ENCODE results near the gene ERICH2.

GRCh38 chr2:170840717-170841210, 70.6 kb downstream of the ERICH2 start:
- TF ChIP-seq POLR2AphosphoS5 (IDR thresholded peaks at IDR 0.05) (no peak), CTCF (IDR thresholded peaks at IDR 0.05) (no peak)
